ENCODE data around the gene SERBP1.
"Not testable (repeated sequence)": the region's sequence is repeated elsewhere in the genome, so short reads cannot be mapped to it uniquely, and the experiment has no call there.

SERBP1 gene

GRCh38 chr1:67405473-67406245 lies 24.5 kb downstream of the SERBP1 start:
- no peak for DNase-seq

GRCh38 chr1:67404212-67404620 lies 26.0 kb downstream of the SERBP1 start:
- DNase-seq, result no peak

- no peak for DNase-seq
These were observed 28.8 kb downstream of the SERBP1 start for GRCh38 chr1:67401443-67401842.

- not testable (repeated sequence) for DNase-seq
These were observed 30.0 kb downstream of the SERBP1 start for GRCh38 chr1:67400029-67400786.

- no peak for DNase-seq
These were observed 30.8 kb downstream of the SERBP1 start for GRCh38 chr1:67399199-67399993.

GRCh38 chr1:67394548-67394947 lies 35.7 kb downstream of the SERBP1 start:
- DNase-seq, result no peak

- no peak for DNase-seq
These were observed 36.5 kb downstream of the SERBP1 start for GRCh38 chr1:67393737-67394136.

- no peak for DNase-seq
These were observed 37.0 kb downstream of the SERBP1 start for GRCh38 chr1:67393240-67393639.

- DNase-seq, result no peak
These were observed 39.9 kb downstream of the SERBP1 start for GRCh38 chr1:67390041-67390887.

- no peak for DNase-seq
These were observed 46.1 kb downstream of the SERBP1 start for GRCh38 chr1:67383999-67384638.

GRCh38 chr1:67382292-67382691 lies 47.9 kb downstream of the SERBP1 start:
- peak; percentile 29 for DNase-seq

- DNase-seq, result no peak
These were observed 49.0 kb downstream of the SERBP1 start for GRCh38 chr1:67381154-67381553.

GRCh38 chr1:67377253-67377652 lies 52.9 kb downstream of the SERBP1 start:
- no peak for DNase-seq

GRCh38 chr1:67376381-67376780 lies 53.8 kb downstream of the SERBP1 start:
- no peak for DNase-seq

GRCh38 chr1:67372898-67373297 lies 57.3 kb downstream of the SERBP1 start:
- no peak for DNase-seq

- no peak for DNase-seq
These were observed 58.1 kb downstream of the SERBP1 start for GRCh38 chr1:67372136-67372535.

GRCh38 chr1:67371681-67372080 lies 58.5 kb downstream of the SERBP1 start:
- peak; percentile 17 for DNase-seq

GRCh38 chr1:67371043-67371442 lies 59.2 kb downstream of the SERBP1 start:
- DNase-seq, result no peak

GRCh38 chr1:67368046-67368514 lies 62.1 kb downstream of the SERBP1 start:
- no peak for DNase-seq

GRCh38 chr1:67367370-67368045 lies 62.7 kb downstream of the SERBP1 start:
- DNase-seq, result peak; percentile 77

GRCh38 chr1:67361641-67362040 lies 68.6 kb downstream of the SERBP1 start:
- DNase-seq, result no peak
